Ascending aorta (tissue), 2 donors: Measurements from ENCODE around the gene ZNF93. TPM values are rescaled to one million over a fixed set of nuclear protein-coding genes. Genes with fewer than 3 reads are reported as not detected.
A peak's percentile ranks its signal among the peaks of the same experiment; 100 is the strongest.
"Not testable (repeated sequence)": the region's sequence is repeated elsewhere in the genome, so short reads cannot be mapped to it uniquely, and the experiment has no call there.

Experiments used
- DNase-seq, 2 donors: peaks; one replicate each; pipeline ENCODE4 v3.0.0-alpha.2; 2019; ENCODE audit warnings: low spot score in 2 of 2
- H3K27ac ChIP-seq, 2 donors: fragments of 200-600 bp; sonication (generic); one replicate each; pipeline ENCODE4 v1.5.1; 2016 to 2017; ENCODE audit warnings: mild to moderate bottlenecking in 1 of 2
- H3K27me3 ChIP-seq: fragments of 200-600 bp; sonication (generic); one replicate; pipeline ENCODE4 v1.5.1; 2017
- H3K36me3 ChIP-seq, 2 donors: fragments of 200-600 bp; sonication (generic); one replicate each; pipeline ENCODE4 v1.5.1; 2016
- H3K4me1 ChIP-seq, 2 donors: fragments of 200-600 bp; sonication (generic); one replicate each; pipeline ENCODE4 v1.5.1; 2016 to 2017; ENCODE audit warnings: mild to moderate bottlenecking in 1 of 2
- H3K4me3 ChIP-seq, 2 donors: fragments of 200-600 bp; sonication (generic); one replicate each; pipeline ENCODE4 v1.5.1; 2016 to 2017; ENCODE audit warnings: mild to moderate bottlenecking in 1 of 2
- H3K9me3 ChIP-seq, 2 donors: fragments of 200-600 bp; sonication (generic); one replicate each; pipeline ENCODE4 v1.5.1; 2016
- intact Hi-C: fragments of 100-400 bp; cut with DNase I; formaldehyde crosslinking; loops from one replicate; pipeline ENCODE4 v1.15.1; 2023
- total RNA-seq: library from RNA; depleted of rRNA; stranded (reverse); fragments of >200 nt; gene quantifications from one replicate; pipeline ENCODE4 v1.1.0, GENCODE V29; 2016
- TF ChIP-seq, protein P1 (sequence below), 3 experiments: fragments of 200-600 bp in 2 of 3; fragments of 450-650 bp in 1 of 3; sonication (generic) in 2 of 3; IDR thresholded peaks; one replicate each; pipeline ENCODE4 v1.5.1; 2016 to 2019; ENCODE audit warnings: antibody characterized with exemption in 3 of 3, mild to moderate bottlenecking in 1 of 3, moderate library complexity in 1 of 3

The ZNF93 gene
- total RNA-seq, 1 donor from 2014 or later = 2.9 TPM

GRCh38 chr19:19900139-19900728 is 512 bp upstream of the ZNF93 start:
- Histone ChIP-seq H3K27ac (peak overlapping the region; percentile 68 to 77), H3K9me3 (peaks cover 0 to 33% of the 10 kb centered on the region in 2 donors), H3K4me1 (peaks cover 0 to 2% of the 10 kb centered on the region in 2 donors), H3K4me3 (peak overlapping the region; percentile 80 to 82), H3K27me3 (no peaks in the 10 kb centered on the region), H3K36me3 (no peaks in the 10 kb centered on the region)
- TF ChIP-seq, protein P1, sequence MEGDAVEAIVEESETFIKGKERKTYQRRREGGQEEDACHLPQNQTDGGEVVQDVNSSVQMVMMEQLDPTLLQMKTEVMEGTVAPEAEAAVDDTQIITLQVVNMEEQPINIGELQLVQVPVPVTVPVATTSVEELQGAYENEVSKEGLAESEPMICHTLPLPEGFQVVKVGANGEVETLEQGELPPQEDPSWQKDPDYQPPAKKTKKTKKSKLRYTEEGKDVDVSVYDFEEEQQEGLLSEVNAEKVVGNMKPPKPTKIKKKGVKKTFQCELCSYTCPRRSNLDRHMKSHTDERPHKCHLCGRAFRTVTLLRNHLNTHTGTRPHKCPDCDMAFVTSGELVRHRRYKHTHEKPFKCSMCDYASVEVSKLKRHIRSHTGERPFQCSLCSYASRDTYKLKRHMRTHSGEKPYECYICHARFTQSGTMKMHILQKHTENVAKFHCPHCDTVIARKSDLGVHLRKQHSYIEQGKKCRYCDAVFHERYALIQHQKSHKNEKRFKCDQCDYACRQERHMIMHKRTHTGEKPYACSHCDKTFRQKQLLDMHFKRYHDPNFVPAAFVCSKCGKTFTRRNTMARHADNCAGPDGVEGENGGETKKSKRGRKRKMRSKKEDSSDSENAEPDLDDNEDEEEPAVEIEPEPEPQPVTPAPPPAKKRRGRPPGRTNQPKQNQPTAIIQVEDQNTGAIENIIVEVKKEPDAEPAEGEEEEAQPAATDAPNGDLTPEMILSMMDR (IDR thresholded peaks at IDR 0.05) = no peak
- no peak for DNase-seq
- intact Hi-C loops = loop anchor here (2.0 to 5.0 kb wide), 5 partner anchors 35 to 267 kb away; partner anchors contain the start of genes ATP13A1, ZNF253, ZNF486 and ZNF506

DNA sequence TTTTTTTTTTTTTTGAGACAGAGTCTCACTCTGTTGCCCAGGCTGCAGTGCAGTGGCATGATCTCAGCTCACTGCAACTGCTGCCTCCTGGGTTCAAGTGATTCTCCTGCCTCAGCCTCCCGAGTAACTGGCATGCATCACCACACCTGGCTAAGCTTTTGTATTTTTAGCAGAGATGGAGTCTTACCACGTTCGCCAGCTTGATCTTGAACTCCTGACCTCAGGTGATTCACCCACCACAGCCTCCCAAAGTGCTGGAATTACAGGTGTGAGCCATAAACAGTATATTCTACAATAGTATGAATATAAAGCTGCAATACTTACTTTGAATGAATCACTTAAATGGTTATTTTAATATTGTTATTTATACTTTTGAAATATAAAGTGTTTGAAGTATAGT is 6.8 kb downstream of the ZNF93 start:
- DNase-seq, H3K27ac ChIP-seq, intact Hi-C loops, H3K27me3 ChIP-seq, H3K36me3 ChIP-seq, H3K4me3 ChIP-seq, H3K4me1 ChIP-seq, H3K9me3 ChIP-seq: not testable (repeated sequence)

DNA sequence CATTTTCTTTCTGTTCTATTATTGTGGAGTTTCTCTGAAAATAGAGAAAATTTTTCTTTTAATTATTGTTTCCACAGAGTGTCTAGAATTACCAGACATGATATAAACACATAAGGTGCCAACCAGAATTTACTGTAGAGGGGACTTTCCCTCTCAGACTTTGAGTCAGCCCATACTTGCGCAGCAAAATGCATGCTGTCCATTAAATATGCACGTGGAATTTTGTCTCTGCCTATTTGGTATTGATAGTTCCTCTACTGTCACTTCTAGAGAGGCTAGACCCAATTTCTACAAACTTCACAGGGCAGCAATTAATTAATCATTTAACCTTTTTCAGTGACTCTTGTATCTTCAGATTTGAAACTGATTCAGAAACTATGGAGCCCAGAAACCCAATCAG is 8.9 kb downstream of the ZNF93 start:
- intact Hi-C loops = no loop called here

DNA sequence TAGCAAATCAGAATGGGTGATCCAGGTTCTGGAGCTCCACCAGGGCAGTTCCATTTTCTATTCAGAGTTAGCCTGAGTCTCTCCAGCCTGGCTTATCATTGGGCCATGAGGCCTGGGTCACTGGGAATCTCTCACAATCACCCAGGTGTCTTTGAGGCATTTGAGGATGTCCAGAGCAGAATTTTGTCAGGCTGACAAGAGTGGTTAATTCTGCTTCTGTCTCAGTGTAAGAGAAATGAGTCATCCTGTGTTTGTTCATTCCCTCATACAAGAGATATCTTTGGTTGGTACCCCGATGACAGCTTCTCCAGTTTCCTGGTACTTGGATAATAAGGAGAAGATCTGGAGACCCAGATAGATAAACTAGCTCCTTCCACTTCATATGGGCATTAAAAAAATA is 10.4 kb downstream of the ZNF93 start:
- TF ChIP-seq, protein P1 (IDR thresholded peaks at IDR 0.05) = no peak
- no peak overlapping the region for H3K27ac ChIP-seq

More for the DNA sequence above, 8.9 kb downstream of the ZNF93 start:
- TF ChIP-seq, protein P1 (IDR thresholded peaks at IDR 0.05) = no peak
- H3K27ac ChIP-seq = no peak overlapping the region
- H3K9me3 ChIP-seq = no peaks in the 10 kb centered on the region
- no peaks in the 10 kb centered on the region for H3K4me1 ChIP-seq
- no peak overlapping the region for H3K4me3 ChIP-seq
- DNase-seq = no peak
- H3K36me3 ChIP-seq = no peaks in the 10 kb centered on the region
- no peaks in the 10 kb centered on the region for H3K27me3 ChIP-seq

GRCh38 chr19:19914596-19914995 is 13.8 kb downstream of the ZNF93 start:
- no peaks in the 10 kb centered on the region for H3K36me3 ChIP-seq
- H3K9me3 ChIP-seq = no peaks in the 10 kb centered on the region
- no peak overlapping the region for H3K27ac ChIP-seq
- DNase-seq = no peak
- TF ChIP-seq, protein P1 (IDR thresholded peaks at IDR 0.05) = no peak
- no peaks in the 10 kb centered on the region for H3K4me1 ChIP-seq
- H3K4me3 ChIP-seq = no peak overlapping the region
- H3K27me3 ChIP-seq = no peaks in the 10 kb centered on the region
- intact Hi-C loops = no loop called here

More for the DNA sequence above, 10.4 kb downstream of the ZNF93 start:
- Histone ChIP-seq H3K9me3 (no peaks in the 10 kb centered on the region), H3K36me3 (no peaks in the 10 kb centered on the region), H3K4me3 (no peak overlapping the region), H3K27me3 (no peaks in the 10 kb centered on the region), H3K4me1 (no peaks in the 10 kb centered on the region)
- intact Hi-C loops = no loop called here
- DNase-seq = no peak

GRCh38 chr19:19930417-19930816 is 29.7 kb downstream of the ZNF93 start:
- H3K4me3 ChIP-seq, H3K4me1 ChIP-seq, H3K27ac ChIP-seq, DNase-seq, H3K27me3 ChIP-seq, intact Hi-C loops: not testable (repeated sequence)
- TF ChIP-seq, protein P1 (IDR thresholded peaks at IDR 0.05) = peak; percentile 8 to 45 (median 18)
- Histone ChIP-seq H3K36me3 (peaks cover 12 to 16% of the 10 kb centered on the region in 2 donors), H3K9me3 (peaks cover 8 to 65% of the 10 kb centered on the region in 2 donors)

DNA sequence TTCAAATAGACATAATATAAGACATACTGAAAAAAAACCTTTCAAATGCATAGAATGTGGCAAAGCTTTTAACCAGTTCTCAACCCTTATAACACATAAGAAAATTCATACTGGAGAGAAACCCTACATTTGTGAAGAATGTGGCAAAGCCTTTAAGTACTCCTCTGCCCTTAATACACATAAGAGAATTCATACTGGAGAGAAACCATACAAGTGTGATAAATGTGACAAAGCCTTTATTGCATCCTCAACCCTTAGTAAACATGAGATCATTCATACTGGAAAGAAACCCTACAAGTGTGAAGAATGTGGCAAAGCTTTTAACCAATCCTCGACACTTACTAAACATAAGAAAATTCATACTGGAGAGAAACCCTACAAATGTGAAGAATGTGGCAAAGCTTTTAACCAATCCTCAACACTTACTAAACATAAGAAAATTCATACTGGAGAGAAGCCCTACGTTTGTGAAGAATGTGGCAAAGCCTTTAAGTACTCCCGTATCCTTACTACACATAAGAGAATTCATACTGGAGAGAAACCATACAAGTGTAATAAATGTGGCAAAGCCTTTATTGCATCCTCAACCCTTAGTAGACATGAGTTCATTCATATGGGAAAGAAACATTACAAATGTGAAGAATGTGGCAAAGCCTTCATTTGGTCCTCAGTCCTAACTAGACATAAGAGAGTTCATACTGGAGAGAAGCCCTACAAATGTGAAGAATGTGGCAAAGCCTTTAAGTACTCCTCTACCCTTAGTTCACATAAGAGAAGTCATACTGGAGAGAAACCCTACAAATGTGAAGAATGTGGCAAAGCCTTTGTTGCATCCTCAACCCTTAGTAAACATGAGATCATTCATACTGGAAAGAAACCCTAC is 32.9 kb downstream of the ZNF93 start:
- H3K4me1 ChIP-seq, H3K27me3 ChIP-seq, H3K27ac ChIP-seq, intact Hi-C loops, DNase-seq, H3K4me3 ChIP-seq: not testable (repeated sequence)
- Histone ChIP-seq H3K9me3 (peaks cover 11 to 88% of the 10 kb centered on the region in 2 donors), H3K36me3 (peaks cover 9 to 11% of the 10 kb centered on the region in 2 donors)
